SKM-1 treated with dmso at 0.1 percent for 144 hours (cell line): ENCODE results near the gene GNB5.
"Not testable (repeated sequence)": the region's sequence is repeated elsewhere in the genome, so short reads cannot be mapped to it uniquely, and the experiment has no call there.

Experiments
- DNase-seq: peaks from one replicate; lab custom pipeline; 2025; ENCODE audit not compliant: unreplicated experiment; lab: John Stamatoyannopoulos, UW

The GNB5 gene

DNA sequence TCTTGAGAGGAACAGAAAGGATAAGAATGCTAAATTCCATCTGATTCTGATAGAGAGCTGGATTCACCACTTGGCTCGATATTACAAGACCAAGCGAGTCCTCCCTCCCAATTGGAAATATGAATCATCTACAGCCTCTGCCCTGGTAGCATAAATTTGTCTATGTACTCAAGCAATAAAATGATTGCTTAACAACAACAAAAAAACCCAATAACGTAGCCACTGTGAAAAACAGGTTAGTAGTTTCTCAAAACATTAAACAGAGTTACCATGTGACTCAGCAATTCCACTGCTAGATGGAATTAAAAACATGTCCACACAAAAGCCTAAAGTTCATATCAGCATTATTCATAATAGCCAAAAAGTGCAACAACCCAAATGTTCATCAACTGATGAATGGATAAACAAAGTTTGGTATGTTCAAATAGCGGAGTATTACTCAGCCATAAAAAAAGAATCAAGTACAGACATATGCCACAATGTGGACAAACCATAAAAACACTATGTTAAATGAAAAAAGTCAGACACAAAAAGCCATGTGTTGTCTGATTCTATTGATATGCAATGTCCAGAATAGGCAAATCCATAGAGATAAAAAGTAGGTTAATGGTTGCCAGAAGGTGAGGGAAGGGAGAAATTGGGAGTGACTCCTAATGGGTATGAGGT lies 95.5 kb downstream of the GNB5 start:
- DNase-seq, result no peak

DNA sequence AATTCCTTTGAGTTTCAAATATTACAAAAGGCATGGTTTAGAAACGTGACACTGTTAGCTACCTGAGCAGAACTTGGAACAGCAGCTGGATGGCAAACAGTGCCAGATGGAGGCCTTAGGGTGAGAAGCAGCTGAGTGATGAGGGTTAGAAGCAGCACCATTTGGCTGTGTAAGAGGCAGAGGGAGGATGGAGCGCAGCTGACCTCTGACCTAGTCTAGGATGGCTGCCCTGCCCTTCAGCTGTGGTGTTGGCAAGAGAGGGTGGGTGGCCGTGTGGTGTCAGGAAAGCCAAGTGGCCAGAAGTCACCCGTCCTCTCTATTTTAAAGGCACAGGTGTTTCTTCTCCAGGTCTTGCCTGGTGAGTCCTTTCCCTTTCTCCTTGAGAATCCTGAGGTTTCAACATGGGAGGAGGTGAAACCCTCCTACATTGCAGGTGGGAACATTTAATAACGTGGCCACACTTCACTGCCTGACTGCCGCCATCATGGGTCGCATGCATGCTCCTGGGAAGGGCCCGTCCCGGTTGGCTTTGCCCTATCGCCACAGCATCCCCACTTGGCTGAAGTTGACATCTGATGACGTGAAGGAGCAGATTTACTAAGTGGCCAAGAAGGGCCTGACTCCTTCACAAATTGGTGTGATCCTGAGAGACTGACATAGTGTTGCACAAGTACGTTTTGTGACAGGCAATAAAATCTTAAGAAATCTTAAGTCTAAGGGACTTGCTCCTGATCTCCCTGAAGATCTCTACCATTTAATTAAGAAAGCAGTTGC lies 96.2 kb downstream of the GNB5 start:
- no peak for DNase-seq

DNA sequence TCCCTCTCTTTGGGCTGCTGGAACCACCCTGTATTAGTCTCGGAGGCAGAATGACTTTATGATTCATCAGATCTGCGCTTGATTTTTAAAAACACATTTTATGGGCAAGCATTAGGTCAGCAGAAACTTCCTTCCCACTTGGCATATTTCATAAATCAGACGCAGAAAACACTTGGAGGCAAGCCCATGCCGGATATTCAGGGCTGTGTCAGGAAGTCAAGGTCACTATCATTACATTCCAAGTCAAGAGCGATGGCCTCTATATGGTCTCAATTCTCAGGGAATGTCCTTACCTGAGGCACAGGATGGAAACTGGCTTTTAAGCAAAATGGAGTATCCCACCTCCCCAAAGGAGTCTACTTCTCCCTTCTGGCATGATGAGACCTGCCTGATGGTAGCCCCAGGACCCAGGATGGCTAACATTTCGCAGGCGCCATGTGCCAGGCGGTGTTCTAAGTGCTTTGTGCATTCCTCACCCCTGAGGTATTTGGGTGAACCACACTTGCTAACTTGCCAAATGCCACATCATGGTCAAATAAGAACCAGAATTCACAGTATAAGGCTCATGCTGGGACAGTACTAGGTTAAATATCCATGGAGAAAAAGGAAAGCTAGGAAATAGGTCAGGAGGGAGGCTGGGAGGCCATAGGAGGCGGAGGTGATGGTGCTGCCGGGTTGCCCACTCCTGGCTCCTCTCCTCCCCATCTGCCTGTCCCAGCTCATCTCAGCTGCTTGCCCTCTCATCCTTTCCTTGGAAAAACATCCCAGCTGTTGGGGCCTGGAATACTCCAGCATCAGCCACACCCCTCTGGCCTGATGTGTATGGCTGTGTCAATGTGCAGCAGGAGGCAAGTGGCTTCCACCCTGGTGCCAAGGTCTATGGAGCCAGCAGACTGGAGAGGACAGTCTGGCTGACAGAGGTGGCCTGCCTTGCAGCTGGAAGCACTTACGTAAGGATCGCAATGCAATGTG lies 97.4 kb downstream of the GNB5 start:
- DNase-seq, result no peak

DNA sequence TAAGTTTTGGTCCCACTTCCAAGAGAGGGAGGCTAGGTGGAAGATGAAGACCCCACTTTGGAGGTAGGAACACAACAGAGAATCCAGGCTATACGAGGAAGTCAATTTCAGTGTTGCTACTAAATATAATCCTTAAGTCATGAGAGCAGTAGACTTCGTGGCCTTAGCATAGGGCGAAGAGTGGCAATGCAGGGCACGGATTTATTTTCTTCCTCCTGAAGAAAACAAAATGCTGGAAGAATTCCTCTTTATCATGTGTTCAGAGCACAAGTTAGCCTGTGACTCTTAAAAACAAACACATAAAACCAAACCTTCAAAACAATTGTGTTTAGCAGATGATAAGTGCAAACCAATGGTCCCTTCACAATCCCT lies 98.0 kb downstream of the GNB5 start:
- DNase-seq, result no peak

DNA sequence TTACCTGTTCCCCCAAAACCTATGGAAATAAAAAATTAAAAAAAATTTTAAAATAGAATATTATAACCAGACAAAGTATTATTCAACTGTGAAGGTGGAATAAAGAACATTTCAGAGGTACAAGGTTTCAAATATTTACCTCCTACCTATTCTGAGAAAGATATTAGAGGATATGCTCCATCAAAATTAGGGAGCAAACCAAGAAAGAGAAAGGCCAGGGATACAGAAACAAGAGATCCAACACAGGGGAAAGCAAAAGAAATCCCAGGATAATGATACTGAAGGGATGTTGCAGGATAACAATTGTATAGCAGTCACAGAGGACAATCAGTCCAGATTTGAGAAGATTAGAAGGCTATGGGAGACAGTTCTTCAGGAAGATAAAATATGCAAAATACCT lies 101.0 kb downstream of the GNB5 start:
- DNase-seq, result no peak

DNA sequence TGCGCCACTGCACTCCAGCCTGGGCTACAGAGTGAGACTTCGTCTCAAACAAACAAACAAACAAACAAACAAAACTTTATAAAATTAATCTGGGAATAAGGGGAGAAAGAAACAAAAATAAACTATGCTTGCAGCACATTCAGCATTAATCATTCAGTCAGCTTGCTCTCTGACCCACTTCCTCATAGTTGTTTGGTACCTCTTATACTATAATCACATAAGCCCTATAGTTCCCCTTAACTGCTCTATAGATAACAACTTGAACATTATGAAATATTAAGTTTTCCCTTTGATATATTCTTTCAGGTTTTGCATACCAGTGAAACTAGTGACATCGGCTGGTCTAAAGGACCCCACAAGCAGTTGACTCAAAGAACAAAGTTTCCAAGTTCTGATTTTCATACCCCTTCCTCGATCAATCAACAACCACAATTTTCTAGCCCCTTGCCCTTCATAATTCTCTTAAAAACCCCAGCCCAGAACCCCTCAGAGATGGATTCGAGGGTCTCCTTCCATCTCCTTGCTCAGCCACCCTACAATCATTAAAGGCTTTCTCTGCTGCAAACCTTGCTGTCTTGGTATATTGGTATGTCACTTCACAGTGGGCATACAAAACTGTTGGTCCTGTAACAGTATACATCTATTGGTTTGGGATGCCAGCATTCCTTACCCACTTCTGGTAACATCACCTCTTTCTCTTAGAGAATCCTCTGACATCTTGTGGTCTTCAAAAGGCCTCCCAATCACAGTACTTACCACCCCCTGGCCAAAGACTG lies 105.0 kb downstream of the GNB5 start:
- DNase-seq, result peak; percentile 30

DNA sequence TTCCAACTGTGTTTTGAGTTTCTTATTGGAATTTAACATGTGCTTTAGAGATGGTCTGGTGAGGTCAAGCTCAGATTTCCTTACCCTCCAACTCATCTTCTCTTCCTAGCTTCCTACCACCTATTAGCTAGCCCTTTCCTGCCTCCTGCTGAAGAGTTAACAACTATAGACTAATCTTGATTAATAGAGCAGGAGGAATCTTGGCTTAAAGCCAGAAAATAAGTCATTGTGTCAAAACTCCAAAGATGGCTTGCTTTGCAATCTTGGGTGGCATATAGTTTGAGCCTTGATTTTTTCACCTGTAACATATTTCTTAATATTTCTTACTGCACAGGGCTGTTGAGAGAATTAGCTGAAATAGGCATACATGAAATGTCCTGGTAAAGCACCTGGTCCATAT lies 105.9 kb downstream of the GNB5 start:
- no peak for DNase-seq

DNA sequence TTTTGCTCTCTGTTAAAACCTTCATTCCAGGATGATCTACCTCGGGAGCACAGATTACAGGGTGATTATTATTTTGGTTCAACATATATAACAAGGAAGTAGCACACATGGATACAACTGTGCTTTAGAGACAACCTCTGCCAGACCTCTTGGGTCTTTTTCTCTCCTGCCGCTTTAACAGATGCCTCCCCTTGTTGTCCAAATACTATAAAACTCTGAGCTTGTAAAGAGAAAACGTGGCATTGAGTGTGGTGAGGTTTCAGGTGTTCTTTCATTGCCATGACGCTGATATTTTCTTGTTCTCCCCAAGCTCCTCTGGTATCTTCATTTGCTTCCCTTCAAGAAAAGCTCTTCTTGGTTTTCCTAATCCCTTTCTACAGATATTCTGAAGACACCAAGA lies 107.6 kb downstream of the GNB5 start:
- DNase-seq, result no peak

DNA sequence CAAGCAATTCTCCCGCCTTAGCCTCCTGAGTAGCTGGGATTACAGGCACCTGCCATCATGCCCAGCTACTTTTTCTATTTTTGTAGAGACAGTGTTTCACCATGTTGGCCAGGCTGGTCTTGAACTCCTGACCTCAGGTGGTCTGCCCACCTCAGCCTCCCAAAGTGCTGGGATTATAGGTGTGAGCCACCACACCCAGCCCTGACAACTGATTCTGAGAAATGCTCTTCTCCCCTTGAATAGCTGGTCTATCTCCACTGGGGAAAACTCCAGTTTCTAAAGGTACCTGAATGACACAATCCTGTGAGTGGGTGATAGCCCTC lies 108.2 kb downstream of the GNB5 start:
- DNase-seq, result not testable (repeated sequence)

DNA sequence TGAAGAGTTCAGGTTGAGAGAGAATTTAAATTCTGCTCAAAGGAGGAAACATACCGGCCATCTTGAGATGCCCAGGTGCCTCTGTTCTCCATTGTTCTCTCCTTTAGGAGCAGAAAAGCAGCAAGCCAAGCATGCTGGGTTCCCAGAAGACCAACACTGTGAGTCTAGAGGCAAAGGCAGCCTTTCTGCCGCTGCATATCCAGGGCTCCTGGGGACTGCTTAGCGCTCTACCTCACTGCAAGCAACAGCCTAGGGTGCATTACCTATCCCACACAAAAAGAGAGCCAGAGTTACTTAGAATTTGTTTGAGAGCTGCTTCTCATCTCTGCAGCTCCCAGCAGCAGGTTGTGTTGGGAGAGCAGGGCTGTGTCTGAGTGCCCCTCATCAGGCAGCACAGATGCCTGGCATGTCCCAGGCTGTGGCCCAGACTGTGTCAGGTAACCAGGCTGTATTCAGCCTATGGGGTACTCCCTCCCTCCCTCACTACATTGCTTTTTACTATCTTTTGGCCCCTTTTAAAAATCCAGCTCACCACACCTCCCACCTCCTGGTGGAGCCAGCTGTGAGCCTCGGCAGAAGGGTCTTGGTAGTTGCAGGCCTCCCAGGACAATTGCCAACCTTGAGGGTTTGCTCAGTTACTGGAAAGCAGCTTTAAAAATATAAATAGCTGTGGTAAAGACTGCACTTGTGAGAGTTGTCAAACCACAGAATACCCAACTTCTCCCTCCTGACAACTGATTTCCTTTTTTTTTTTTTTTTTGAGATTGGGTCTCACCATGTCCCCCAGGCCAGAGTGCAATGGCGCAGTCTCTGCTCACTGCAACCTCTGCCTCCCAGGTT lies 108.8 kb downstream of the GNB5 start:
- peak; percentile 61 for DNase-seq

DNA sequence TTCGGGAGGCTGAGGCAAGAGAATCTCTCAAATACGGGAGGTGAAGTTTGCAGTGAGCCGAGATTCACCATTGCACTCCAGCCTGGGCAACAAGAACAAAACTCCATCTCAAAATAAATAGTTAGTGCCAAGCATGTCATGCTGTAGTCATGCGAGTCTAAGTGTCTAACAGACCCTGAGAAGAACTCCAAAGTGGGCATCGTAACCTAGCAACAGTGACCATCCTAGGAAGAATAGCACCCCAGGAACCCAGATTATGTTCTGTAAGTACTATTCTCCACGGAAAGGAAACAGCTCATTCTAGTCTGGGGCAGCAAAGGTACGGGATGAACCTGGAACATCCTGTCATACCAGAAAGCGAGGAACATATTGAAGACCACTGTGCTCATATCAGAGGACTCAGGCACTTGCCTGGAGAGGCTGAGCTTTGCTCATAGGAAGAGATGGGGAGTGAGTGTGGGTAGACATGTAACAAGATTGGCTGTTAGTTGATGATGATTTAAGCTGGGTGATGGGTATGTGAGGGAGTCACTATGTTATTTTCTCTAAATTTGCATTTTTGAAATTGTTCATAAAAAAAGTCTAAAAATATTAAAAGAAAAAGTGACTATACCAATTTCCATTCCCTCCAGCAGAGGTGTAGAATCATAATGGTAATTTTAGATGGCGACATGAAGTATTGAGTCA lies 110.3 kb downstream of the GNB5 start:
- no peak for DNase-seq

DNA sequence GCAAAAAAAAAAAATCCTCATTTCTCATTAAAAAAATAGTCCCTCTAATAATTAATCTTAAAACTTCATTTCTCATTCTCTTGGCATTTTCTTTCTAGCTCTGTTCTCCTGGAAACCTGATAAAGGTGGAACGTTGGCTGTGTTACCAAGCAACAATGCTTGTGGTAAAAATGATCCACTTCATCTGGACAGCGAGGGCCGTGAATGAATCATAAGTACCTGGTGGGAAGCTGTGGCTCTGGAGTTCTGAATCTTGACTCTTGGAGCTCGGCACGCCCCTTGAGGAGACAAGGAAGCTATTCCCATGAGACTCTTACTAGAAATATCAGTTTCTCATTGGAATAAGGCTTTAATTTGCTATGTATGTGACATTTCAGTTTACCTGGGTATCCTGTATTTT lies 111.2 kb downstream of the GNB5 start:
- no peak for DNase-seq

DNA sequence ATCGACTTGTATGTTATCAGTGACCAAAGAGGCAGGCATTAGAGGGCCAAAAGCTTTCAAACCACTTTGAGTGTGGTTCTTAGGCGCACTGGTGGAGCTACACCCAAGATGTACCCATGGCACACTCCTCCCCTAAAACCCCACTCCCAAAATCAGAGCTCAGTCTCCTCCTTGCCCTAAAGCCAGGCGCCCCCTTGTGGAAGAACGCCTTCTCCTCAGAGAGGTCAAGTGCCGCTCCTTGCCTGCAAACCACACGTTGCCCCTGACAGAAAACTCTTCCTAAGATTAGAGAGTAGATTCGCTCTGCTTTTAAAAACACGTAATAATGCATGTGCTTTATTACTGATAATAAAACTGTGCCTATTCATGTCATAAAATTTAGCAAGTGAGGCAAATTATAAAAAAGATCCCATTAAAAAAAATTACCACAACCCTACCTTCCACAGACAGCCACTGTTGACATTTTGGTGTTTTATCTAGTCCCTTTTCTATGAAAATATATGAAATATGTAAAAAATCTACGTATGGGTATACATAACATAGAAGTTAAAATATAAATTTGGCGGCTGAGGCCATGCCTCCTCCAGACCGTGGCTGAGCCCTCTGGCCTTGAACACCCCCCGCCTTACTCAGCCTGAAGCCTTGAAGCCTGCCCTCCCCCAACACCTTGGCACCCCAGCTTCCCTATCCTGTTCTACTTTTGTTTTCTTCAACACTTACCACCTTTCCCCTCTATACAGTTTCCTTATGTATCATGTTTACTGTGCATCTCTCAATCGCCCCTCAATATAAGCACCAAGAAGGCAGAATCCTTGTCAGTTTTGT lies 112.1 kb downstream of the GNB5 start:
- peak; percentile 60 for DNase-seq

DNA sequence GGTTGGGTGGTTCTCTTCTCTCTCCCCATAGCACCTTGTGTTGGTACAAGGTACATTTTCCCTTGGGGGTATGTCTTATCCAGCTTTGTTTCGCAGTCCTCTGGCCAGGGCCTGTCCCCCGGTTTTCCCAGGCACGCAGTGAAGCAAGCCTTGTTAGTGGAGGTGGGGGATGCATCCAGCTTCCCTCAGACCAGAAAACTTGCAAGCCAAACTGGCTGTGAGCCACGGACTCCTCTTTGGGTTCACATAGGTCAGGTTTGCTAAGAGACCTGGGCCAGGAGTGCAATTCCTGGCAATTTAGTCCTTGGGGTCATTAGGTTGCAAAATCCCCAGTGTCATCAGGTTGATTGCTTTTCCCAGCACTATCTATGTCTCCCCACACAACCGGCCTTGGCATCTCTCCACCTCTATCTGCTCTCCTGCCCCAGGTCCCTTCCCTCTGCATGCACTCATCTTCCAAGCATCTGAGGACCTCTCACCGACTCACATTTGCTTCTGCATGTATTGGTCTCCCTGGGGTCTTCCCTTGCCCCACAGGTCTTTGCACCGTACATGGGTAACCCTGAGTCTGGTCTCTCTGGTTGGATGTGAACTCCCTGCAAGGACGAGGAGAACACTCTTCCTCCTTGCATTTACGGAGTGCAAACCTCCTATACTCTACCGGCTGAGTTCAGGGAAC lies 112.9 kb downstream of the GNB5 start:
- DNase-seq, result no peak

DNA sequence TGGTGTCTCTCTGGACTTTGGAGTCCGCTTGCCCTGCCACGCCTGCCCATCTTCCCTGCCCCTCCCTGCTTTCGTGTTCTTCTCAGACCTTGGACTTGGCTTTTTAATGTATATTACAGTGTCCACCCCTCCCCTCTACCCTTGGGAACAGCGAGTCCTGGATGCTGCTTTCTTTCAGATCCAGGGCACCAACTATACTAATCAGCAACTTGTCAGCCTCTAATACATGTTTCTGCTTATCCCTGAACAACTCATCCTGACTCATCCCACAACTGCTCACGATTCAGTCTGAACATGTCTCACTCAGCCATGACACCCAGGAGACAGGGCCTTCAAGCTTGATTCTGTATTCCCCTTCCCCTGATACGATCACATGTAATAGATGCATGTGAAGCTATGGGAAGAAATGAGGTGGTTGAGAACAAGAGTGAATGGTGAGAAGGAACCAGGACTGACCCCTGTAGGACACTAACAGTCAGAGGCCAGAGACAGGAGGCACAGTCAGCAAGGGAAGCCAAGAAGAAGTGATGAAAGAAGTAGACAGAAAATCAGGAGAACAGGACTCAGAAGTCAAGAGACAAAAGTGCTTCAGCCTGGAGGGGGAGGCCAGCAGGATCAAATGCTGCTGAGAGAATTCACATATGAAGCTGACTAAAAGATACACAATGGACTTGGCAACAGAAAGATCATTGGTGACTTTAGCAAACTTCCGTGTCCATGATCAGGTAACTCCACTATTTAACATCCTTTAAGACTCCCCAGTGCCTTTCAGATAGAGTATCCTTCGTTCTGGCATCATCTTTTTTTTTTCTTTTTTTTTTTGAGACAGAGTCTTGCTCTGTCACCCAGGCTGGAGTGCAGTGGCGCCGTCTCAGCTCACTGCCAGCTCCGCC lies 114.1 kb downstream of the GNB5 start:
- DNase-seq, result no peak

DNA sequence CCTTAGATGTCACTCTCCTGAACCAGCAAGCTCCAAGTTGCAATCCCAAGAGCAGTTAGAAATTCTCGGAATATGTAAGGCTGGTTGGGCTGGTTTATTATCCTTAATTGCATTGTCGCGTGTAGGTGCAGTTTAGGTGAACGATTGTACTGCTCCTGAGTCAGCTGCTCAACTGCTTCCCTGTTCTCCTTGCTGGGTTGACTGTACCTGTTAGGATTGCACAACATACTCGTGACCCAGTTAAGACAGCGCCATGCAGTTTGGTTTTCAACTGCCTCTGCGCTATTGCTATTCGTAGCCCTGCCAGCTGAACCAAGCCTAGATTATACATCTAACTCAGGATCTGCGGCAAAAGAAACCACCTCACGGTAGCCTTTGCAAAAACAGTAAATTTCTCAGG lies 119.6 kb downstream of the GNB5 start:
- no peak for DNase-seq

DNA sequence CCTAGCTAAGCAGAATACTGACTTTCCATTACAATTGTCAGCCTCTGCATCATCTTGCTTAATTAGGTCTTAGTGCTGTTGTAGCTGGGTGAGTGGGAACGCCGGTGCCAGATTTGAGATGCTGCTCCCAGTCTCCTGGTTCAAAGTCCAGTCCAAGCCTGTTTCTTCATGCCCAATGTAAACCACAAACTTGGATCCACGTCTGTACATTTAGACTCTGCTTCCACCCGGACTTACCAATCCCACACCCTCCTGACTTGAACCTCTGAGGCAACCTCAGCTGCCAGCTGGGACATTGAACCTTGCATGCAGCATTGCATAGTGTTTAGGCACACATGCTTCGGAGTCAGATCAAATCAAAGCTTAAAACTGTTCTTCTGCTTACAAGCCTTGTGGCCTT lies 121.6 kb downstream of the GNB5 start:
- no peak for DNase-seq
